HepG2 (cell line): ENCODE data around the gene IL6R. TPM values are rescaled to one million over a fixed set of nuclear protein-coding genes. Genes with fewer than 3 reads are reported as not detected.

Experiments used
- ATAC-seq: fragments of 200-7000 bp; cut with Tn5 transposase; 3 replicates; pipeline ENCODE4 v1.9.1; 2020; ENCODE audit warnings: mild to moderate bottlenecking, moderate library complexity
- BruUV-seq: library from RNA; stranded (reverse); fragments of 400-500 nt; replicated peaks from 2 replicates; lab custom pipeline; 2021; lab: Mats Ljungman, UMichigan
- CTCF ChIA-PET: fragments of 300-600 bp; formaldehyde crosslinking; extraction: SDS; loops from one replicate; lab custom pipeline; 2021; ENCODE audit warnings: low total read pairs, inconsistent platforms, low intra/inter-chr PET ratio; lab: Yijun Ruan, JAX
- POLR2A ChIA-PET: fragments of 350-600 bp; sonication (Branson Sonifier 250); formaldehyde crosslinking; loops from one replicate; lab custom pipeline; 2020; ENCODE audit warnings: antibody characterized with exemption, inconsistent platforms; lab: Yijun Ruan, JAX
- DNase-seq: peaks from one replicate; pipeline ENCODE4 v3.0.0-alpha.2; 2015; ENCODE audit warnings: low spot score
- FAIRE-seq: peaks from 3 replicates; lab custom pipeline; 2011; peaks lifted over from hg19 to GRCh38; lab: Jason Lieb, UNC
- H2AFZ ChIP-seq: one replicate; pipeline ENCODE4 v1.6.1; 2011; ENCODE audit warnings: low read length, inconsistent platforms
- H3K27ac ChIP-seq: fragments of 300-600 bp; 3 replicates; pipeline ENCODE4 v1.8.0; 2011; ENCODE audit warnings: mixed run types, mild to moderate bottlenecking, mixed read lengths, low read length, inconsistent platforms; ENCODE audit not compliant: insufficient read depth; ENCODE audit errors: extremely low read length
- H3K27me3 ChIP-seq, 2 experiments: fragments of 200-600 bp in 1 of 2; 2 replicates in 1 of 2; 3 replicates in 1 of 2; pipeline versions ENCODE4 v1.6.0 to v1.8.0; 2011; ENCODE audit warnings: low read length in 2 of 2, mild to moderate bottlenecking in 2 of 2, moderate library complexity in 2 of 2, inconsistent platforms in 1 of 2; ENCODE audit not compliant: insufficient read depth in 2 of 2, control insufficient read depth in 1 of 2
- H3K36me3 ChIP-seq, 2 experiments: fragments of 200-600 bp in 1 of 2; replicated peaks in 1 of 2; 2 replicates in 1 of 2; 3 replicates in 1 of 2; pipeline versions ENCODE4 v1.5.1 to v1.8.0; 2011; ENCODE audit warnings: low read length in 2 of 2, inconsistent platforms in 1 of 2; ENCODE audit not compliant: insufficient read depth in 2 of 2, control insufficient read depth in 1 of 2
- H3K4me1 ChIP-seq: 2 replicates; pipeline ENCODE4 v1.5.1; 2012; ENCODE audit warnings: low read length, inconsistent platforms; ENCODE audit not compliant: insufficient read depth
- H3K4me2 ChIP-seq: 2 replicates; pipeline ENCODE4 v1.6.0; 2011; ENCODE audit warnings: low read depth, low read length, inconsistent platforms
- H3K4me3 ChIP-seq, 3 experiments: fragments of 200-600 bp in 1 of 3; sonication (generic), shearing (Covaris generic) in 1 of 3; replicated peaks in 1 of 3; 2 replicates each; pipeline ENCODE4 v1.5.1; 2011 to 2016; ENCODE audit warnings: low read length in 3 of 3, inconsistent platforms in 2 of 3, low read depth in 2 of 3, mild to moderate bottlenecking in 2 of 3, control low read depth in 1 of 3, mixed read lengths in 1 of 3; ENCODE audit not compliant: insufficient read depth in 1 of 3
- H3K79me2 ChIP-seq: one replicate; pipeline ENCODE4 v1.6.1; 2011; ENCODE audit warnings: low read length, inconsistent platforms; ENCODE audit not compliant: insufficient read depth
- H3K9ac ChIP-seq: 2 replicates; pipeline ENCODE4 v1.6.0; 2011; ENCODE audit warnings: mild to moderate bottlenecking, low read depth, low read length, inconsistent platforms; ENCODE audit not compliant: insufficient read depth
- H3K9me3 ChIP-seq: 2 replicates; pipeline ENCODE4 v1.5.1; 2012; ENCODE audit warnings: mild to moderate bottlenecking, low read length
- H4K20me1 ChIP-seq: 2 replicates; pipeline ENCODE4 v1.6.0; 2011; ENCODE audit warnings: inconsistent platforms, mild to moderate bottlenecking, low read length, moderate library complexity; ENCODE audit not compliant: insufficient read depth
- HNRNPH1 ChIP-seq: fragments of 200-400 bp; formaldehyde crosslinking; optimal IDR thresholded peaks from 2 replicates; pipeline ENCODE3; 2017; ENCODE audit warnings: mild to moderate bottlenecking, low read depth, low read length
- IKZF5 ChIP-seq: IDR thresholded peaks from 2 replicates; pipeline ENCODE4 v1.6.1; 2018; ENCODE audit warnings: missing genetic modification reagents, mild to moderate bottlenecking, missing compliant biosample characterization
- ZFX ChIP-seq: sonication (generic); formaldehyde crosslinking; IDR thresholded peaks from 2 replicates; pipeline ENCODE4 v1.4.0; 2020; ENCODE audit warnings: mild to moderate bottlenecking, low read depth, missing genetic modification reagents, moderate library complexity
- ZNF264 ChIP-seq: sonication (generic); formaldehyde crosslinking; IDR thresholded peaks from 2 replicates; pipeline ENCODE4 v1.4.0; 2020; ENCODE audit warnings: missing genetic modification reagents
- WGBS: methylation state at CpG from one replicate; pipeline ENCODE4 v1.1.6; 2017; ENCODE audit warnings: low lambda C conversion rate; 5-methylcytosine and 5-hydroxymethylcytosine counted together
- in situ Hi-C: cut with HindIII; loops from 2 replicates; pipeline ENCODE4 v1.10.0; 2017; ENCODE audit warnings: low pct_unique_long_range_greater_than_20kb; ENCODE audit not compliant: extremely low pct_ligation_motif_present
- intact Hi-C: fragments of 100-400 bp; cut with micrococcal nuclease; formaldehyde crosslinking; loops from one replicate; pipeline ENCODE4 v1.10.0; 2022; ENCODE audit not compliant: unreplicated experiment
- polyA plus RNA-seq, 8 experiments: library from polyadenylated mRNA; depleted of rRNA in 3 of 8; stranded (reverse) in 7 of 8; unstranded in 1 of 8; fragments of >200 nt; fragmentation: Illumina TruSeq in 4 of 8; extraction: Trizol in 4 of 8; gene quantifications; 2 replicates each; pipeline versions ENCODE4 v1.2.1 to v1.2.3, GENCODE V29; 2011 to 2016; ENCODE audit warnings: low read depth in 4 of 8, missing spikeins in 1 of 8, mixed read lengths in 1 of 8; ENCODE audit not compliant: insufficient read depth in 1 of 8
- total RNA-seq, 5 experiments: library from RNA; depleted of rRNA; stranded (reverse); fragments of >200 nt; fragmentation: Illumina TruSeq; extraction: Trizol; gene quantifications; 2 replicates each; pipeline ENCODE4 v1.2.3, GENCODE V29; 2016; ENCODE audit warnings: low read depth in 1 of 5
- TF ChIP-seq, protein P1 (sequence below): sonication (generic); formaldehyde crosslinking; IDR thresholded peaks from 2 replicates; pipeline ENCODE4 v1.4.0; 2020; ENCODE audit warnings: mild to moderate bottlenecking, missing genetic modification reagents
- TF ChIP-seq, protein P2 (sequence below): fragments of 450-650 bp; IDR thresholded peaks from 2 replicates; pipeline ENCODE4 v1.6.1; 2016

IL6R gene
- total and polyA plus RNA-seq, 2 of the 13 experiments (the other 11 are each of a cell fraction or from before 2014, with no cell fraction given) = 5.0 to 24.5 TPM

DNA sequence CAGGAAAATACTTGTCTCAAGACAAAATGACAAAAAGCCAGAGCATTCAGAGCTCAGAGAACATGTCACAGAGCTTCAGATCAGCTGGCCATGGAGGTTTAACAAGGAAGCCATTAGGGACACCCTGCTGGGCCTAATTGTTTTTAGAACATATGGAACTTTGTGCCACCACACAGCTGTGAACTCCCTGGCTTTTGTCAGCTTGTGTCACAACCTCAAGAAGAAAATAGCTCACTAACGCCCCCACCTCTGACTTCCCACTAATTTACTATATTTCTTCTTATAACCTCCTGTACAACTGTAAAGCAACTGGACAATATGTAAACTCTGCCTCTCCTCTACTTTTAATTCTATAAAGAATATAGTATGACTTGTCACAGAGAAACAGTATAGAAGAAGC, 75.9 kb downstream of the IL6R start (continued):
- no peak for TF ChIP-seq IKZF5 (CRISPR knock-in tag)
- no peak for TF ChIP-seq HNRNPH1
- no peak for TF ChIP-seq ZFX (CRISPR knock-in tag)
- TF ChIP-seq, protein P1, sequence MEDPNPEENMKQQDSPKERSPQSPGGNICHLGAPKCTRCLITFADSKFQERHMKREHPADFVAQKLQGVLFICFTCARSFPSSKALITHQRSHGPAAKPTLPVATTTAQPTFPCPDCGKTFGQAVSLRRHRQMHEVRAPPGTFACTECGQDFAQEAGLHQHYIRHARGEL (CRISPR knock-in tag) = no peak

GRCh38 chr1:154483941-154484803, 79.0 kb downstream of the IL6R start:
- H3K9ac ChIP-seq = no peak overlapping the region
- peaks cover 0 to 6% of the 10 kb centered on the region in 2 experiments; a peak in 3 of 5 replicates for H3K27me3 ChIP-seq
- no peak overlapping the region for H3K27ac ChIP-seq
- ATAC-seq (no peak), FAIRE-seq (no peak), DNase-seq (no peak)
- no peaks in the 10 kb centered on the region for H4K20me1 ChIP-seq
- POLR2A ChIA-PET = no interaction called here
- TF ChIP-seq, protein P2, sequence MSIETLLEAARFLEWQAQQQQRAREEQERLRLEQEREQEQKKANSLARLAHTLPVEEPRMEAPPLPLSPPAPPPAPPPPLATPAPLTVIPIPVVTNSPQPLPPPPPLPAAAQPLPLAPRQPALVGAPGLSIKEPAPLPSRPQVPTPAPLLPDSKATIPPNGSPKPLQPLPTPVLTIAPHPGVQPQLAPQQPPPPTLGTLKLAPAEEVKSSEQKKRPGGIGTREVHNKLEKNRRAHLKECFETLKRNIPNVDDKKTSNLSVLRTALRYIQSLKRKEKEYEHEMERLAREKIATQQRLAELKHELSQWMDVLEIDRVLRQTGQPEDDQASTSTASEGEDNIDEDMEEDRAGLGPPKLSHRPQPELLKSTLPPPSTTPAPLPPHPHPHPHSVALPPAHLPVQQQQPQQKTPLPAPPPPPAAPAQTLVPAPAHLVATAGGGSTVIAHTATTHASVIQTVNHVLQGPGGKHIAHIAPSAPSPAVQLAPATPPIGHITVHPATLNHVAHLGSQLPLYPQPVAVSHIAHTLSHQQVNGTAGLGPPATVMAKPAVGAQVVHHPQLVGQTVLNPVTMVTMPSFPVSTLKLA = no peak
- TF ChIP-seq ZNF264 (CRISPR knock-in tag) = no peak
- intact Hi-C loops (no loop called here), in situ Hi-C loops (no loop called here)
- H3K36me3 ChIP-seq = no peaks in the 10 kb centered on the region
- no peaks in the 10 kb centered on the region for H3K79me2 ChIP-seq
- CTCF ChIA-PET = no interaction called here
- WGBS = 39% methylated on average over 14 of the region's 14 CpGs
- BruUV-seq = no TSS peak
- H3K9me3 ChIP-seq = no peaks in the 10 kb centered on the region
- no peak overlapping the region for H3K4me2 ChIP-seq
- no peak overlapping the region for H2AFZ ChIP-seq
- H3K4me1 ChIP-seq = peaks cover 10% of the 10 kb centered on the region
- H3K4me3 ChIP-seq = no peak overlapping the region
